HepG2 (cell line): ENCODE data around the gene THSD4. TPM values are rescaled to one million over a fixed set of nuclear protein-coding genes. Genes with fewer than 3 reads are reported as not detected.

Experiments used
- ATAC-seq: fragments of 200-7000 bp; cut with Tn5 transposase; 3 replicates; pipeline ENCODE4 v1.9.1; 2020; ENCODE audit warnings: mild to moderate bottlenecking, moderate library complexity
- BruUV-seq: library from RNA; stranded (reverse); fragments of 400-500 nt; replicated peaks from 2 replicates; lab custom pipeline; 2021; lab: Mats Ljungman, UMichigan
- CTCF ChIA-PET: fragments of 300-600 bp; formaldehyde crosslinking; extraction: SDS; loops from one replicate; lab custom pipeline; 2021; ENCODE audit warnings: low total read pairs, inconsistent platforms, low intra/inter-chr PET ratio; lab: Yijun Ruan, JAX
- POLR2A ChIA-PET: fragments of 350-600 bp; sonication (Branson Sonifier 250); formaldehyde crosslinking; loops from one replicate; lab custom pipeline; 2020; ENCODE audit warnings: antibody characterized with exemption, inconsistent platforms; lab: Yijun Ruan, JAX
- DNase-seq: peaks from one replicate; pipeline ENCODE4 v3.0.0-alpha.2; 2015; ENCODE audit warnings: low spot score
- FAIRE-seq: peaks from 3 replicates; lab custom pipeline; 2011; peaks lifted over from hg19 to GRCh38; lab: Jason Lieb, UNC
- H2AFZ ChIP-seq: one replicate; pipeline ENCODE4 v1.6.1; 2011; ENCODE audit warnings: low read length, inconsistent platforms
- H3K27ac ChIP-seq: fragments of 300-600 bp; 3 replicates; pipeline ENCODE4 v1.8.0; 2011; ENCODE audit warnings: mixed run types, mild to moderate bottlenecking, mixed read lengths, low read length, inconsistent platforms; ENCODE audit not compliant: insufficient read depth; ENCODE audit errors: extremely low read length
- H3K27me3 ChIP-seq, 2 experiments: fragments of 200-600 bp in 1 of 2; 2 replicates in 1 of 2; 3 replicates in 1 of 2; pipeline versions ENCODE4 v1.6.0 to v1.8.0; 2011; ENCODE audit warnings: low read length in 2 of 2, mild to moderate bottlenecking in 2 of 2, moderate library complexity in 2 of 2, inconsistent platforms in 1 of 2; ENCODE audit not compliant: insufficient read depth in 2 of 2, control insufficient read depth in 1 of 2
- H3K36me3 ChIP-seq, 2 experiments: fragments of 200-600 bp in 1 of 2; replicated peaks in 1 of 2; 2 replicates in 1 of 2; 3 replicates in 1 of 2; pipeline versions ENCODE4 v1.5.1 to v1.8.0; 2011; ENCODE audit warnings: low read length in 2 of 2, inconsistent platforms in 1 of 2; ENCODE audit not compliant: insufficient read depth in 2 of 2, control insufficient read depth in 1 of 2
- H3K4me1 ChIP-seq: 2 replicates; pipeline ENCODE4 v1.5.1; 2012; ENCODE audit warnings: low read length, inconsistent platforms; ENCODE audit not compliant: insufficient read depth
- H3K4me2 ChIP-seq: 2 replicates; pipeline ENCODE4 v1.6.0; 2011; ENCODE audit warnings: low read depth, low read length, inconsistent platforms
- H3K4me3 ChIP-seq, 3 experiments: fragments of 200-600 bp in 1 of 3; sonication (generic), shearing (Covaris generic) in 1 of 3; replicated peaks in 1 of 3; 2 replicates each; pipeline ENCODE4 v1.5.1; 2011 to 2016; ENCODE audit warnings: low read length in 3 of 3, inconsistent platforms in 2 of 3, low read depth in 2 of 3, mild to moderate bottlenecking in 2 of 3, control low read depth in 1 of 3, mixed read lengths in 1 of 3; ENCODE audit not compliant: insufficient read depth in 1 of 3
- H3K79me2 ChIP-seq: one replicate; pipeline ENCODE4 v1.6.1; 2011; ENCODE audit warnings: low read length, inconsistent platforms; ENCODE audit not compliant: insufficient read depth
- H3K9ac ChIP-seq: 2 replicates; pipeline ENCODE4 v1.6.0; 2011; ENCODE audit warnings: mild to moderate bottlenecking, low read depth, low read length, inconsistent platforms; ENCODE audit not compliant: insufficient read depth
- H3K9me3 ChIP-seq: 2 replicates; pipeline ENCODE4 v1.5.1; 2012; ENCODE audit warnings: mild to moderate bottlenecking, low read length
- H4K20me1 ChIP-seq: 2 replicates; pipeline ENCODE4 v1.6.0; 2011; ENCODE audit warnings: inconsistent platforms, mild to moderate bottlenecking, low read length, moderate library complexity; ENCODE audit not compliant: insufficient read depth
- CBX1 ChIP-seq: IDR thresholded peaks from one replicate; pipeline ENCODE4 v1.6.1; 2016; ENCODE audit warnings: antibody characterized with exemption, low read depth
- ETS1 ChIP-seq: sonication (generic); formaldehyde crosslinking; IDR thresholded peaks from 2 replicates; pipeline ENCODE4 v1.4.0; 2020; ENCODE audit warnings: missing genetic modification reagents
- IKZF5 ChIP-seq: IDR thresholded peaks from 2 replicates; pipeline ENCODE4 v1.6.1; 2018; ENCODE audit warnings: missing genetic modification reagents, mild to moderate bottlenecking, missing compliant biosample characterization
- KDM5A ChIP-seq: fragments of 200-600 bp; sonication (generic); IDR thresholded peaks from 2 replicates; pipeline ENCODE4 v1.7.0; 2018; ENCODE audit warnings: antibody characterized with exemption, mild to moderate bottlenecking, low read length, borderline replicate concordance
- KLF16 ChIP-seq, 2 experiments: sonication (generic) in 1 of 2; formaldehyde crosslinking in 1 of 2; IDR thresholded peaks; 2 replicates each; pipeline versions ENCODE4 v1.6.1 to v1.8.0; 2016 to 2023; ENCODE audit warnings: missing genetic modification reagents in 2 of 2, missing compliant biosample characterization in 1 of 2
- NFE2L2 ChIP-seq: fragments of 150-350 bp; IDR thresholded peaks from 2 replicates; pipeline ENCODE4 v1.6.1; 2014; ENCODE audit warnings: low read length
- ZNF839 ChIP-seq: sonication (generic); formaldehyde crosslinking; IDR thresholded peaks from 2 replicates; pipeline ENCODE4 v1.4.0; 2020; ENCODE audit warnings: missing genetic modification reagents, mild to moderate bottlenecking, borderline replicate concordance
- WGBS: methylation state at CpG from one replicate; pipeline ENCODE4 v1.1.6; 2017; ENCODE audit warnings: low lambda C conversion rate; 5-methylcytosine and 5-hydroxymethylcytosine counted together
- in situ Hi-C: cut with HindIII; loops from 2 replicates; pipeline ENCODE4 v1.10.0; 2017; ENCODE audit warnings: low pct_unique_long_range_greater_than_20kb; ENCODE audit not compliant: extremely low pct_ligation_motif_present
- intact Hi-C: fragments of 100-400 bp; cut with micrococcal nuclease; formaldehyde crosslinking; loops from one replicate; pipeline ENCODE4 v1.10.0; 2022; ENCODE audit not compliant: unreplicated experiment
- polyA plus RNA-seq, 8 experiments: library from polyadenylated mRNA; depleted of rRNA in 3 of 8; stranded (reverse) in 7 of 8; unstranded in 1 of 8; fragments of >200 nt; fragmentation: Illumina TruSeq in 4 of 8; extraction: Trizol in 4 of 8; gene quantifications; 2 replicates each; pipeline versions ENCODE4 v1.2.1 to v1.2.3, GENCODE V29; 2011 to 2016; ENCODE audit warnings: low read depth in 4 of 8, missing spikeins in 1 of 8, mixed read lengths in 1 of 8; ENCODE audit not compliant: insufficient read depth in 1 of 8
- total RNA-seq, 5 experiments: library from RNA; depleted of rRNA; stranded (reverse); fragments of >200 nt; fragmentation: Illumina TruSeq; extraction: Trizol; gene quantifications; 2 replicates each; pipeline ENCODE4 v1.2.3, GENCODE V29; 2016; ENCODE audit warnings: low read depth in 1 of 5
- TF ChIP-seq, protein P1 (sequence below): sonication (generic); formaldehyde crosslinking; IDR thresholded peaks from 2 replicates; pipeline ENCODE4 v1.4.0; 2020; ENCODE audit warnings: mild to moderate bottlenecking, missing genetic modification reagents

THSD4 gene
- total and polyA plus RNA-seq, 2 of the 13 experiments (the other 11 are each of a cell fraction or from before 2014, with no cell fraction given) = 0.07 to 0.21 TPM

- ATAC-seq (no peak), FAIRE-seq (no peak), DNase-seq (no peak)
- Histone ChIP-seq H3K4me2 (no peak overlapping the region), H2AFZ (no peak overlapping the region), H4K20me1 (no peaks in the 10 kb centered on the region), H3K27ac (no peak overlapping the region), H3K9ac (no peak overlapping the region), H3K9me3 (no peaks in the 10 kb centered on the region), H3K36me3 (no peaks in the 10 kb centered on the region), H3K4me1 (peaks cover 42% of the 10 kb centered on the region), H3K79me2 (no peaks in the 10 kb centered on the region), H3K4me3 (no peak overlapping the region), H3K27me3 (peaks cover 0 to 5% of the 10 kb centered on the region in 2 experiments; a peak in 2 of 5 replicates)
- intact Hi-C loops = no loop called here
- TF ChIP-seq ETS1 (CRISPR knock-in tag) = no peak
- no peak for TF ChIP-seq IKZF5 (CRISPR knock-in tag)
- no peak for TF ChIP-seq ZNF839
- no peak for TF ChIP-seq KLF16 (CRISPR knock-in tag; IDR thresholded peaks at IDR 0.05)
- WGBS = 88% methylated on average over 14 of the region's 14 CpGs
- in situ Hi-C loops = loop anchor here (5.0 to 10.0 kb wide), 2 partner anchors 53 to 405 kb away; no protein-coding TSS in a partner anchor
- BruUV-seq = no TSS peak
- ChIA-PET POLR2A (no interaction called here), CTCF (no interaction called here)
Measured at GRCh38 chr15:71749500-71749899, 634.2 kb downstream of the THSD4 start.

DNA sequence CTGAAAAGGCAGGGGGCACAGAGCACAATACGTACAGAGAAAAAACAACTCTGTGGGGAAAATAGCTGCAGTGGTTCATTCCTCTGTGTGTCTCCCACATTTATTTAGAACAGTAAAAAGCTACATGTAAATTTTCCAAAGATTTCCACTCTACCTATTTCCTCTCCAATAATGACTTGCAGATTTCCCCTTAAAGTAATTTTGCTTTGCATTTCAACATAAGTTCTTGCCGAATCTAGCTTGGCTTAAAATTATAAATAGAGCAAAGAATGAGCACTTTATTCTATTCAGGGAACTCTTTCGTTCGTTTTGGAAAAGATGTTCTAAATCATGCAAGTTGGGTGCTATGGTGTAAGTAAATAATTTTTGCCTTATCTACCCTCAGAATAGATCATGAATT, 636.9 kb downstream of the THSD4 start:
- Histone ChIP-seq H3K27me3 (no peaks in the 10 kb centered on the region), H4K20me1 (no peaks in the 10 kb centered on the region), H3K9ac (no peak overlapping the region), H3K4me1 (peaks cover 38% of the 10 kb centered on the region), H3K4me2 (no peak overlapping the region), H2AFZ (no peak overlapping the region), H3K36me3 (no peaks in the 10 kb centered on the region), H3K27ac (no peak overlapping the region), H3K4me3 (no peak overlapping the region), H3K9me3 (no peaks in the 10 kb centered on the region), H3K79me2 (no peaks in the 10 kb centered on the region)
- DNase-seq = no peak
- TF ChIP-seq KDM5A = no peak
- TF ChIP-seq NFE2L2 = peak; percentile 23; the same call in 1 of the 2 replicates
- TF ChIP-seq, protein P1, sequence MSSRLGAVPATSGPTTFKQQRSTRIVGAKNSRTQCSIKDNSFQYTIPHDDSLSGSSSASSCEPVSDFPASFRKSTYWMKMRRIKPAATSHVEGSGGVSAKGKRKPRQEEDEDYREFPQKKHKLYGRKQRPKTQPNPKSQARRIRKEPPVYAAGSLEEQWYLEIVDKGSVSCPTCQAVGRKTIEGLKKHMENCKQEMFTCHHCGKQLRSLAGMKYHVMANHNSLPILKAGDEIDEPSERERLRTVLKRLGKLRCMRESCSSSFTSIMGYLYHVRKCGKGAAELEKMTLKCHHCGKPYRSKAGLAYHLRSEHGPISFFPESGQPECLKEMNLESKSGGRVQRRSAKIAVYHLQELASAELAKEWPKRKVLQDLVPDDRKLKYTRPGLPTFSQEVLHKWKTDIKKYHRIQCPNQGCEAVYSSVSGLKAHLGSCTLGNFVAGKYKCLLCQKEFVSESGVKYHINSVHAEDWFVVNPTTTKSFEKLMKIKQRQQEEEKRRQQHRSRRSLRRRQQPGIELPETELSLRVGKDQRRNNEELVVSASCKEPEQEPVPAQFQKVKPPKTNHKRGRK (CRISPR knock-in tag) = no peak
- TF ChIP-seq CBX1 = no peak
- intact Hi-C loops = loop anchor here (2.0 kb wide), 2 partner anchors 49 to 405 kb away; no protein-coding TSS in a partner anchor
- in situ Hi-C loops = no loop called here
- WGBS = 61% methylated on average over 4 of the region's 4 CpGs
- ChIA-PET CTCF (interaction anchor here (0.7 to 1.8 kb wide), 4 partner anchors 22 to 404 kb away, joined by 3 to 15 read pairs (median 4); no protein-coding TSS in a partner anchor), POLR2A (interaction anchor here (1.5 kb wide), 1 partner anchor 10 kb away, joined by 3 read pairs; no protein-coding TSS in a partner anchor)
- no peak for ATAC-seq
- no TSS peak for BruUV-seq
- FAIRE-seq = no peak
